Retinal pigment epithelial cell (primary cell): ENCODE measurements around the gene NEURL1.

Experiments
- DNase-seq: peaks from one replicate; pipeline ENCODE4 v3.0.0-alpha.2; 2010; ENCODE audit warnings: low read depth
- H3K4me3 ChIP-seq: 2 replicates; pipeline ENCODE4 v1.5.1; 2011; ENCODE audit warnings: mild to moderate bottlenecking, low read length, control low read depth, moderate library complexity
- CTCF ChIP-seq: conservative IDR thresholded peaks from 2 replicates; pipeline ENCODE4 v1.5.1; 2011; ENCODE audit warnings: low read depth, low read length, control low read depth, inconsistent platforms

NEURL1 gene

GRCh38 chr10:103566536-103566935, 73.0 kb downstream of the NEURL1 start:
- no peak overlapping the region for H3K4me3 ChIP-seq
- no peak for DNase-seq
- TF ChIP-seq CTCF, result no peak

GRCh38 chr10:103568505-103568904, 75.0 kb downstream of the NEURL1 start:
- no peak for TF ChIP-seq CTCF
- no peak for DNase-seq

GRCh38 chr10:103569896-103570295, 76.4 kb downstream of the NEURL1 start:
- no peak for DNase-seq
- no peak overlapping the region for H3K4me3 ChIP-seq
- no peak for TF ChIP-seq CTCF

More at GRCh38 chr10:103568505-103568904, 75.0 kb downstream of the NEURL1 start:
- H3K4me3 ChIP-seq, result no peak overlapping the region

- no peak for DNase-seq
- H3K4me3 ChIP-seq, result no peak overlapping the region
- TF ChIP-seq CTCF, result no peak
Measured at GRCh38 chr10:103570844-103571655, 77.5 kb downstream of the NEURL1 start.

- no peak for DNase-seq
- TF ChIP-seq CTCF, result no peak
- no peak overlapping the region for H3K4me3 ChIP-seq
Measured at GRCh38 chr10:103571656-103571975, 78.1 kb downstream of the NEURL1 start.

GRCh38 chr10:103572347-103573204, 79.1 kb downstream of the NEURL1 start:
- no peak overlapping the region for H3K4me3 ChIP-seq
- TF ChIP-seq CTCF, result no peak
- no peak for DNase-seq

GRCh38 chr10:103573205-103573487, 79.6 kb downstream of the NEURL1 start:
- no peak for TF ChIP-seq CTCF
- DNase-seq, result no peak
- H3K4me3 ChIP-seq, result no peak overlapping the region
